ENCODE data around the gene TGFB1I1.

TGFB1I1 gene

GRCh38 chr16:31453255-31454204 is 18.4 kb upstream of the TGFB1I1 start:
- DNase-seq: no peak

- DNase-seq: no peak
Observed at GRCh38 chr16:31455601-31456314, 16.2 kb upstream of the TGFB1I1 start.

DNA sequence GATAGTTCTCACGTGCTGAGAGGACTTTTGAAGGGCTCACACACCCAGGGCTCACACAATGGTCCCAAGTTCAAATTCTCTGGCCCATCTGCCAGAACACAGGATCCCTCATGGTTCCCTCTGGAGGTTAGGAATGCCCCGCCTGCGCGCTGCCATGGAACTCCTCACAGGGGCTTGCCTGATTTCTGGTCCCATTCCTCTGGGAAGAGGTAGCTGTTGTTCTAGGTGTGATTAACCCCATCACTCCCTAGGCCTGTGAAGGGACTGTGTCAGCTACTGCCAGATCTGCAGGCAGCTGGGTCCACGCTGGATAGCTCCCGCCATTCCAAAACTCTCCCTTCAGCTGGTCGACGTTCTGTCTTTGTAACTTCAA is 15.0 kb upstream of the TGFB1I1 start:
- DNase-seq: no peak

DNA sequence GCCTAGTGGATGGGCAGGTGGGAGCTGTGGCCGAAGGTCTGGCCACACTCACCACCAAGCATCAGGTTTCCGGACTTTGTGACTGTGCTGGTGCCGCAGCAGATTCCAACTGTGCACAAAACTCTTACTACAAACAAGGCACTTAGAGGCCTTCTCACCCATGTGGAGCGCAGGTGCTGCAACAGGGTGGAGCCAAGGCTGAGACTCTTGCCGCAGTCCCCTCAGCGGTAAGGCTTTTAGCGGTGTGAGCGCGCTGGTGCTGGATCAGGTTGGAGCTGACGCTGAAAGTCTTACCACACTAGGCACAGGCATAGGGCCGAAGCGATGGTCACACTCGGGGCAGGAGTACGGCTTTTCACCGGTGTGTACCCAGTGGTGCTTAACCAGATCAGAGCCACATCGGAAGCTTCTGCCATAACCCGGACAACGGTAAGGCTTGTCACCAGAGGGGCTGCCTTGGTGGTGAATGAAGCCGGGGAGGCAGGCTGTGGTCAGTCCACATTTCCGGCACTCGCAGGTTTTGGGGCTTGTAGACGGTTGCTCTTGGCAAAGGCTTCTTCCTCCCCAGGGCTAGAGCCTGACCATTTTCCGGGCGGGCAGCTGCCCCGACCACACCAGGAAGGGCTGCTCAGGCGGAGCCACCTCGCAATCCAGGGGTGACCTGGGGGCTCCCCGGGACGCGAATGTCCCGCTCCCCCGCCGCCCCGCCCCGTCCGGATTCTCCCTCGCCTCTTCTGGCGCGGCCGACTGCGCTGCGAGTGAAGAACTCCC is 13.7 kb upstream of the TGFB1I1 start:
- DNase-seq: no peak

DNA sequence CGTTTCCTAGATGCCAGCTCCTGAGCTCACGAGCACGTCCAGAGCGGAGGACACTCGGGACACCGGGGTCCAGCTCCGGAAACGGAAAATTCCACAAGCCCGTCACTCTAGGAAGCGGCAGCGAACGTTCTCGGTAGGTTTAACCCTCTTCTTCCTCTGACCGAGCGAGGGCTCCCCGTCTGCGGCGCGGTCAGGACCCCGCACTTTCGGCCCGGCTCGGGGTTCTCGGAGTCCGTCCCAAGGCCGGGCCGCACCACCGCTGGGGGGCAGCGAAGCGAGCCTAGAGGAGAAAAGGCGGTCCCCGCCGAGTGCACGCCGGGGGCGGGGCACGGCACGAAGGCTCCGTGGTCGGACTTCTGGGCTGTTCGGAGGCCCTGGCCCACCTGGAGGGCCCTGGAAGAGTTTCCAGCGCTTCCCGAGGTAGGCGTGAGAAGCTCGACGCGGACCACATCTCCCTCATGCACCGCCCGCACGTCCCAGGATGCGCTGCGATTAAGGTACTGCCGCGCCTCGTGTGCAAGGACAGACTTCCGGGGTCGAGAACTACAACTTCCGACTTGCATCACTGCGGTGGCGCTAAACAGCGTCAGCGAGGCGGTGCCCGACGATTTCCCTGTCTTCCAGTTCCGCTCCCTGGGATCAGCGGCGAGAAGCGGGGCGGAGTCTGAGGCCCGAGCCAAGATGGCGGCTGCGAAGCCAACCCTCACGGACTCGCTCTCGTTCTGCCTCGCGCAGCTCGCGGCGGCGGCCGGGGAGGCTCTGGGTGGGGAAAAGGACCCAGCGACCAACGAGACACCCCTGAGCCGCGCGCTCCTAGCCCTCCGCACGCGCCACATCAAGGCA is 12.9 kb upstream of the TGFB1I1 start, which contains the start of gene ARMC5:
Gene ARMC5 (plus strand): TSS at position 658 of the 843 bp plus-strand sequence. CDS start 24 bp downstream, at position 682.
- peak; percentile 85 for DNase-seq

DNA sequence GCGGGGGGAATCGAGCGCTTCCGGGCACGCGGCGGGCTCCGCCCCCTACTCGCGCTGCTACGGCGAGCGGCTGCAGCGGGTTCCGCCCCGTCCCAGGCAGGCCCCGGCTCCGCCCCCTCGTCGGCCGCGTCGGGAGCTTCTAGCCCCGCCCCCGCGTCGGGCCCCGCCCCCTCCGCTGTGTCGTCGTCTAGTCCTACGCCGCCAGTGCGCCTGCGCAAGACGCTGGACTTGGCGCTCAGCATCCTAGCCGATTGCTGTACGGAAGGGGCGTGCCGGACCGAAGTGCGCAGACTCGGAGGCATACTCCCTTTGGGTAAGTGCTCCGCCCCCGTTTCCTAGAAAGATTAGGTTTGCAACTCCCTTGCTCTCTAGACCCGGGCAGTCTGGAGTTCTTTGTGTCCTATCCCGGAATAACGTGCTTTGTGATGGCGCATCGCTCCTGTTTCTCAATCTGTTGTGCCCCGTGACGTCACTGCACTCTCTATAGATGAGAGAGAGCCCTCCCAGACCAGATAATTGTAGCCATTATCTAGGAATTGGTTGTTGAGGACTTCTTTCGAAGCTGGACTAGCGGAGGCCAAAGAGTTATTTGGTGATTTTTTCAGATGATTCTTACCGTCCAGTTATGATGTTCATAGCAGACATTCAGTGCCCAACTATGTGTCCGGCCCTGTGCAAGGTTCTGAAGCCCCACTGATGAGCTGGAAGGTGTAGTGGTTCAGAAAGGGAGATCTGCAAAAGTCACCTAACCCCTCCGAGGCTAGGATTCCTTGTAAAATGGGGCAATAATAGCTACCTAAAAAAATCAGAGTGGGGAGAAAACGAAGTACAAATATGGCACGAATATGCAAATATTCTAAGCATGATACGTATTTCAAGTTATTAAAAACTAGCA is 12.0 kb upstream of the TGFB1I1 start:
- DNase-seq: peak; percentile 99

DNA sequence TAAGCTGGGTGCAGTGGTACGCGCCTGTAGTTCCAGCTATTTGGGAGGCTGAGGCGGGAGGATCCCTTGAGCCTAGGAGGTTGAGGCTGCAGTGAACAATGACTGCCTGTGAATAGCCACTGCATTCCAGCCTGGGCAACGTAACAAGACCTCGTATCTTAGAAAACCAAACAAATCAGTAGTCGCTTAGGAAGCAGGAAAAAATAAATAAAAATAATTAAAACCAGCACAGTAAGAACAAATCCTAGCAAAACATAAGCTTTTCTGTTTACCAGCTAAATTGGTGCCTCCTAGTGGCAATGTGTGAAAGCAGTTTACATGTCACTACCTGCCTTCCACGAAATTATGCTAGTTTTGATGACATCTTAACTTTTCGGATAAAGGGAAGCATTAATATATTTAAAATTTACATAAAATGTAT is 11.4 kb upstream of the TGFB1I1 start:
- DNase-seq: no peak

GRCh38 chr16:31461201-31461920 is 10.6 kb upstream of the TGFB1I1 start:
- DNase-seq: no peak

DNA sequence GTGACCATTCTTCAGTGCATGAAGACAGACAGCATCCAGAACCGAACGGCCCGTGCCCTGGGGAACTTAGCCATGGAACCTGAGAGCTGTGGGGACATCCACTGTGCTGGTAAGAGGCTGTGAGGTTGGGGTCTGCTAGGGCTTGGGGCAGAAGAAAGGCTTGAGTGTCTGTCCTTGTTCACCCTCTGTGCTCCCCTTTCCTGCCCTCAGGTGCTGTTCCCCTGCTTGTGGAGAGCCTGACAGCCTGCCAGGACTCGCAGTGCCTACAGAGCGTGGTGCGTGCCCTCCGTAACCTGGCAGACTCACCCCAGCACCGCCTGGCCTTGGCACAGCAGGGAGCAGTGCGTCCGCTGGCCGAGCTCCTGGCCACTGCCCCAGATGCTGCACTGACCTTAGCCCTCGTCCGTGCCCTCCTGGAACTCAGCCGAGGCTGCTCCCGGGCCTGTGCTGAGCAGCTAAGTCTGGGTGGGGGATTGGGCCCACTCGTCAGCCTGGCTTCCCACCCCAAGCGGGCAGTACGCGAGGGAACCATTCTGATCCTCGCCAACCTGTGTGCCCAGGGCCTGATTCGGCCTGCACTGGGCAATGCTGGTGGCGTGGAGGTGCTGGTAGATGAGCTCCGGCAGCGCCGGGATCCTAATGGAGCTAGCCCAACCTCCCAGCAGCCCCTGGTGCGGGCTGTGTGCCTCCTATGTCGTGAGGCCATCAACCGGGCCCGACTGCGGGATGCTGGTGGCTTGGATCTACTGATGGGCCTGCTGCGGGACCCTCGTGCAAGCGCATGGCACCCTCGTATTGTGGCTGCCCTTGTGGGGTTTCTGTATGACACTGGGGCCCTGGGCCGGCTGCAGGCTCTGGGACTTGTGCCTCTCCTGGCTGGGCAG is 9.8 kb upstream of the TGFB1I1 start:
- no peak for DNase-seq

DNA sequence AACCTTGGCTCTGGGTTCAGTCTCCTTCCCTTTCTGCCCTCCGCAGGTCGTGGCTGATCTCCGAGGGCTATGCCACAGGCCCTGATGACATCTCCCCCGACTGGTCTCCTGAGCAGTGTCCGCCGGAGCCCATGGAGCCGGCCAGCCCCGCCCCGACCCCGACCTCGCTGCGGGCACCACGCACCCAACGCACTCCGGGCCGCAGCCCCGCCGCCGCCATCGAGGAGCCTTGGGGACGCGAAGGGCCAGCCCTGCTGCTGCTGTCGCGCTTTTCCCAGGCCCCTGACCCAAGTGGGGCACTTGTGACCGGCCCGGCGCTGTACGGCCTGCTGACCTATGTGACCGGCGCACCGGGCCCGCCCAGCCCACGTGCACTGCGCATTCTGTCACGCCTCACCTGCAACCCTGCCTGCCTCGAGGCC is 7.6 kb upstream of the TGFB1I1 start:
- no peak for DNase-seq

DNA sequence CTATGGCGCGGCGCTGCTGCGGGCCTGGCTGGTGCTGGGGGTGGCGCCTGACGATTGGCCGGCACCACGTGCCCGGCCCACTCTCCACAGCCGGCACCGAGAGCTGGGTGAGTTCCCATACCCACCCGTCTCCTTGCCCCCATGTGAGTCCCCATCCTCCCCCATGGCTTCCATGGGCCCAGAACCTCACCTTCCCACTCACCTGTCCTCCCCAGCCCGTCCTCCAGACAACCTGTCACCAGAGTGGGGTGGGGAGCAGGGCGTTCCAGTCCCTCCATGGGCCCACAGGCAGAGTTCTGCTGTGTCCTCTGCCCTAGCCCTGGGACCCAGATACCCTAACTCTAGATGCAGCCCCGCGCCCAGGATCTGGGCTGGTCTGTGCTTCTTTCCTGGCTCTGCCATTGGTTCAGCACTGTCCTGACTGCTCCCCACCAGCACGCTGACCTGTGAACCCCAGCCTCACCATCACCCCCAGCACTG is 7.1 kb upstream of the TGFB1I1 start:
- no peak for DNase-seq

GRCh38 chr16:31465788-31466370 is 6.1 kb upstream of the TGFB1I1 start:
- no peak for DNase-seq

- no peak for DNase-seq
Observed at GRCh38 chr16:31466381-31466841, 5.5 kb upstream of the TGFB1I1 start.

DNA sequence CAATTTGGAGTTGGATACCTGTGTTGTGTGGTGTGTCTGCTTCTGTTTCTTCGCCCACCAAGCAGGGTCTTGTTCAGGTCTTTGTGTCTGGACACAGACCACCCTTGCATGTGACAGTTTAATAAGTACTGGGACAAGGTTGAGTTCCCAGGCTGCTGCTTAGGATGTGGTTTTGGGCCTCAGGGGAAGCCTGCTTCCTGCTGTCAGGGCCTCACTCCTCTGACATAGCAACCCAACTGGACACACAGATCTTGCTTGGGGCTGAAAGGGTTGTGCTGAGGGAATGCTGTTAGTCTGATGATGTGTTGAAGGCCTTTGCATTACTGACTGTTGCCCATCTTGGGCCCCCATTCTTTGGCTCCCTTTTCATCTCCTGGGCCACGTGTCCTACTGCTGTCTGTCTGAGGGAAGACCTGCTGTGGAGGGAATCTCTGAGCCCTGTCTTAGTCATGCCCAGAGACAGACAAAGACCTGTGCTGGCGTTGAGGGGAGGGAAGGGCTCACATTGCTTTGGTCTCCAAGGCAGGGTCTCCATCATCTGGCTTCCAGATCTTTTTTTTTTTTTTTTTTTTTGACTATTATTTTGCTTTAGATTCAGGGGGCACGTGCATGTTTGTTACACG is 4.7 kb upstream of the TGFB1I1 start:
- no peak for DNase-seq

DNA sequence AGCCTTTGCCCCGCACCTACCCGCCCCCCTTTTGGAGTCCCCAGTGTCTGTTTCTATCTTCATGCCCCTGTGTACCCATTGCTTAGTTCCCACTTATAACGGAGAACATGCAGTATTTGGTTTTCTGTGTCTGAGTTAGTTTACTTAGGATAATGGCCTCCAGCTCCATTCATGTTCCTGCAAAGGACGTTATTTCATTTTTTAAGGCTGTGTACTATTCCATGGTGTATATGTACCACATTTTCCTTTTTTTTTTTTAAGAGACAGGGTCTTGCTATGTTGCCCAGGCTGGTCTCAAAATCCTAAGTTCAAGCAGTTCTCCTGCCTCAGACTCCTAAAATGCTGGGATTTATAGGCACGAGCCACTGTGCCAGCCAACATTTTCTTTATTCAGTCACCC is 4.1 kb upstream of the TGFB1I1 start:
- DNase-seq: no peak

DNA sequence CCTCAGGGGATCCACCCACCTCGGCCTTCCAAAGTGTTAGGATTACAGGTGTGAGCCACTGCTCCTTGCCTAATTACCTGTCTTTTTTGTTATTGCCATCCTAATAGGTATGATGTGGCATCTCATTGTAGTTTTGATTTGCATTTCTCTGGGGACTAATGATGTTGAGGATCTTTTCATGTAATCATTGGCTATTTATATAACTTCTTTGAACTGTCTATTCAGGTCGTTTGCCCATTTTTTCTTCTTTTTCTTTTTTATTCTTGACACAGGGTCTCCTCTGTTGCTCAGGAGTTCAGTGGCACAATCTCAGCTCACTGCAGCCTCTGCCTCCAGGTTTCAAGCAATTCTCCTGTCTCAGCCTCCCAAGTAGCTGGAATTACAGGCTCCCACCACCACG is 1.3 kb upstream of the TGFB1I1 start:
- DNase-seq: no peak

GRCh38 chr16:31471241-31471874 is 594 bp upstream of the TGFB1I1 start:
- DNase-seq: no peak

All from NCI-H1048 (cell line).